Left forelimb (tissue), 1 donor: ENCODE measurements around the gene TJP3.
"Not testable (repeated sequence)": the region's sequence is repeated elsewhere in the genome, so short reads cannot be mapped to it uniquely, and the experiment has no call there.

Source experiments
- DNase-seq: peaks from one replicate; pipeline ENCODE4 v3.0.0-alpha.2; 2018; ENCODE audit warnings: low spot score

TJP3 gene

DNA sequence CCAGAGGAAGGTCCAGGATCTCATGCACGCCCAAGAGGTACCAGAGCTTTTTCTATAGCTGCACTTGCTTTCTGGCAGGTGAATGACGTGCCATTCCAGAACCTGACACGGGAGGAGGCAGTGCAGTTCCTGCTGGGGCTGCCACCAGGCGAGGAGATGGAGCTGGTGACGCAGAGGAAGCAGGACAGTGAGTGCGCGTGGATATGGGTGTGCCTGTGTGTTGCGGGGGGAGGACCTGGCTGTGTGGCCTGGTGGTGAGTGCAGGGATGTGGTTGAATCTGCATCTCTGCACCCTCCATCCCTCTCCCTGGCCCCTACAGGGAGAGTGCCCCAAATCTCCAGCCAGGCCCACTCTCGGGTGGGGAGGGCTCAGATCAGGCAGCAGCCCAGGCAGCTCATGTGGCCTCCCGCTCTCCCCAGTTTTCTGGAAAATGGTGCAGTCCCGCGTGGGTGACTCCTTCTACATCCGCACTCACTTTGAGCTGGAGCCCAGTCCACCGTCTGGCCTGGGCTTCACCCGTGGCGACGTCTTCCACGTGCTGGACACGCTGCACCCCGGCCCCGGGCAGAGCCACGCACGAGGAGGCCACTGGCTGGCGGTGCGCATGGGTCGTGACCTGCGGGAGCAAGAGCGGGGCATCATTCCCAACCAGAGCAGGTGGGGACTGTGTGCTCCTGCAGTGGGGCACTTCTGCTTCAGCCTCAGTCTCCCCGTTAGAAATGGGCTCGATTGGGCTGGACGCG, 30.5 kb downstream of the TJP3 start:
- no peak for DNase-seq

DNA sequence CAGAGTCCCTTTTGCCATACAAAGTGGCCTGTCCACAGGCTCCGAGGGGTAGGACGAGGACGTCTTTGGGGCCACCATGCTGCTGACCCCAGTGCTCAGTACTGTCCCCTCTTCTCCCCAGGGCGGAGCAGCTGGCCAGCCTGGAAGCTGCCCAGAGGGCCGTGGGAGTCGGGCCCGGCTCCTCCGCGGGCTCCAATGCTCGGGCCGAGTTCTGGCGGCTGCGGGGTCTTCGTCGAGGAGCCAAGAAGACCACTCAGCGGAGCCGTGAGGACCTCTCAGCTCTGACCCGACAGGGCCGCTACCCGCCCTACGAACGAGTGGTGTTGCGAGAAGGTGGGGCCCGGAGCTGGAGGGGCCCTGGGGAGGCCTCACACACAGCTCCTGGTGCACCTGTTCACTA, 32.2 kb downstream of the TJP3 start:
- no peak for DNase-seq

DNA sequence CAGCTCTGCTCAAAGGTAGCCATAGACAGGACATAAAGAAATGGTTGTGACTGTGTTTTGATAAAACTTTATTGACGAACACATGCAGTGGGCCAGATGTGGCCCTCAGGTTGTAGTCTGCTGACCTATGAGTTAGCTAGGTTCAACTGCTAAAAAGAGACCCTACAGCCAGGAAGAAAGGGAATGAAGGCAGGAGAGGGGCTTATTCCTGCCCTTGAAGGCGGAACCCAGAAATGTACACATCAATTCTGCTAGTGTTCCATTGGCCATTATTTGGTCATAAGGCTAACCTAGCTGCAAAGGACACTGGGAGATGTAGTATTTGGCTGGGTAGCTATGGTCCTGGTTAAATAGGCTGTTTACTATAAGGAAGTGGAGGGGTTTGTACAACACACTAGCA, 35.3 kb downstream of the TJP3 start:
- DNase-seq, result no peak

DNA sequence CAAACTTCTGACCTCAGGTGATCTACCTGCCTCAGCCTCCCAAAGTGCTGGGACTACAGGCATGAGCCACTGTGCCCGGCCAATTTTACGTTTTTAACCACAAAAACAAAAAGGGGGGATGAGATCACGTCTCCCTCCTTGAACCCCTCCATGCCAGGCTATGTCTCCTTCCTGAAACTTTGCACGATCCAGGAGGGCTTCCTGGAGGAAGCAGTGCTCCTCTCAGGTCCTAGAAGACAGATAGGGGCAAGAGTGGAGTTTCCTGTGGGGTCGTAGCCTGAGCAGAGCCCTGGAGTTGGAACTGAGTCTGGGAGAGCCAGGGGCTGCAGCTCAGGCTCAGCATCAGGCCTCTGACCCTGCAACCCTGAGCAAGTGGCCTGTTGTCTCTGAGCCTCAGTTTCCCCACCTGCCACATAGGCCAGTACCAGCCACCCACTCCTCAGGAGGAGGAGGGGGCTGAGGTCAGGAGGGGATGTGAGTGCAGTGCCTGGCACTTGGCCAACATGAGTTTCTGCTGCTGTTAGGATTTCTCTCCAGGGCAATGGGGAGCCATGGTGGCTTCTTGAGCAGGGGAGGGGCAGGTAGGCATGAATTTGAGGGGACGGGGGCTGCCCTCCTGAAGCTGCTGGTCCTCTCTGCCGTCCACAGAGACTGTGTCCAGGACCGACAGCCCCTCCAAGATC, 37.3 kb downstream of the TJP3 start:
- no peak for DNase-seq

DNA sequence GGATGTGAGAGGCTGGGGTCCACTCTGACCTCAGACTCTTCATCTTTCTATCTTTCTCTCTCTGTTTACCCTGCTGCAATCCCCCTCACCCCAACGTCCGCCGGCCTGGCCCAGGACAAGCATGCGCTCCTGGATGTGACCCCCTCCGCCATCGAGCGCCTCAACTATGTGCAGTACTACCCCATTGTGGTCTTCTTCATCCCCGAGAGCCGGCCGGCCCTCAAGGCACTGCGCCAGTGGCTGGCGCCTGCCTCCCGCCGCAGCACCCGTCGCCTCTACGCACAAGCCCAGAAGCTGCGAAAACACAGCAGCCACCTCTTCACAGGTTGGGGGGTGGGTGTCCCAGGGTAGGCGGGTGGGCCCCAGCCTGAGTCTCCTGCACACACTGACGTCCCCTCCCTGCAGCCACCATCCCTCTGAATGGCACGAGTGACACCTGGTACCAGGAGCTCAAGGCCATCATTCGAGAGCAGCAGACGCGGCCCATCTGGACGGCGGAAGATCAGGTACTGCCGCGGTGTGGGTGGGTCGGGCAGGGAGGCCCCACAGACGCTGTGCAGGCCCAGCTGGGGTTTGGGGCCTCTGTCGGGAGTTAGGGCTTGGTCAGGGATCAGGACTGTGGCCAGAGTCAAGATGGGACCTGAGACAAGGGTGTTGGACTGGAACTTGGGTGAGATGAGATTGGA, 38.3 kb downstream of the TJP3 start:
- no peak for DNase-seq

DNA sequence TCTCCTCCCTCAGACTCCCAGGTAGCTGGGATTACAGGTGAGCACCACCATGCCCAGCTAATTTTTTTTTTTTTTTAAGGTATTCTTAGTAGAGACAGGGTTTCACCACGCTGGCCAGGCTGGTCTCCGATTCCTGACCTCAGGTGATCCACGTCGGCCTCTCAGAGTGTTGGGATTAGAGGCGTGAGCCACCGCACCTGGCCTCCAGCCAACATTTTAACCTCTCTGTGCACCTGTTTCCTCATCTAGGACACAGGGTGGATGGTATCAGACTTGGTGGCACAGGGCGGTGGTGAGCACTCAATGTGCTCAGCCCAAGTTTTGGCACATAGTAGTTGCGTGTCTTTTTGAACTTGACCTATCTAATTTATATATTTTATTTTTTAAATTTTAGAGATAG, 40.8 kb downstream of the TJP3 start:
- no peak for DNase-seq

DNA sequence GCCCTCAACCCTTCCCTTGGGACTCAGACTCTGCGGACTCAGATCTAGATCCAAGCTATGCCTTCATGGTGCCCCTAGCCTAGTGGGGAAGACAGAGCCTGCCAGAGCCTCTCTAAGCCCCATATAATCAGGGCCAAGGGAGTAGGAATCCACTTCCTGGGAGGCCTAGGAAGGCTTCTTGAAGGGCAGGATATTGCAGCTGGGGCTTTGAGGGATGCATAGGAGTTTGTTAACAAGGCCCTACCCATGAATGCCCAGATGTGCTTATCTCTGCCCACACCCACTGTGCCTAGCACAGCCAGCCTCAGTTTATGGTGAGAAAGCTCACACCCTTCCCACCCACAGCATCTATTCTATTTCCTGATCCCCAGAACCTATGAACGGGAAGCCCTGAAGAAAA, 42.0 kb downstream of the TJP3 start:
- no peak for DNase-seq

DNA sequence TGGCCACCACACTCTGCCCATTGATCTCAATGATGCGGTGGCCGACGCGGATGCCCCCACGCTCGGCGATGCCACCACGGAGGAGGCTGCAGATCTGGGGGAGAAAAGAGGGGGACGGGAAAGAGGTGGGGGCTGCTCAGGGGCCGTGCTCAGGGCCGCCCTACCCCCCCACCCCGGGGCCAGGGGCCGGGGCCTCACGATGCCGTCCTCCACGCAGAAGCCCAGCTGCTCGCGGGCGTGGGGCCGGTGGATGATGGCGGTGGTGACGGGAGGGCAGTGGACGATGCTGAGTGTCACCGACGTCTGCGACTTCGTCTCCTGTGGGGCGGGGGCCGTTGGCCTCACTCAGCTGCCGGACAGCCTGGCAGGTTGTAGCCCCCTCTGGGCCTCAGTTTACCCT, 43.1 kb downstream of the TJP3 start:
- no peak for DNase-seq

DNA sequence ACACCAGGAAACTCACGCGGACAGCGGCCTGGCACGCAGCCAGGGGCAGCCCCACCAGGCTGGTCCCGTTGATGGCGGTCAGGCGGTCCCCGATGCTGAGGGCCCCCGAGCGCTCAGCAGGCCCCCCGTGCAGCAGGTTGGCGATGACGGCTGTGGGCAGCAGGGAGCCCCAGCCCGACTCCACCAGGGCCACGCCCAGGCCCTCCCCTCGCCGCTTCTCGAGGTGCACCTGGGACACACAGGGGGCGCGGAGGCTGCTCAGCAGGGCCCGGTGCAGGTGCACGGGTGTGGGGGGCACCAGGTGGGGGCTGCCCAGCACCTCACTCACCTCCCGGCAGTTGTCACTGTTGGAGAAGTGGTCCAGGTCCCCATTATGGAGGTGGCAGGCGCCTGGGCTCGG, 44.3 kb downstream of the TJP3 start:
- DNase-seq, result no peak

DNA sequence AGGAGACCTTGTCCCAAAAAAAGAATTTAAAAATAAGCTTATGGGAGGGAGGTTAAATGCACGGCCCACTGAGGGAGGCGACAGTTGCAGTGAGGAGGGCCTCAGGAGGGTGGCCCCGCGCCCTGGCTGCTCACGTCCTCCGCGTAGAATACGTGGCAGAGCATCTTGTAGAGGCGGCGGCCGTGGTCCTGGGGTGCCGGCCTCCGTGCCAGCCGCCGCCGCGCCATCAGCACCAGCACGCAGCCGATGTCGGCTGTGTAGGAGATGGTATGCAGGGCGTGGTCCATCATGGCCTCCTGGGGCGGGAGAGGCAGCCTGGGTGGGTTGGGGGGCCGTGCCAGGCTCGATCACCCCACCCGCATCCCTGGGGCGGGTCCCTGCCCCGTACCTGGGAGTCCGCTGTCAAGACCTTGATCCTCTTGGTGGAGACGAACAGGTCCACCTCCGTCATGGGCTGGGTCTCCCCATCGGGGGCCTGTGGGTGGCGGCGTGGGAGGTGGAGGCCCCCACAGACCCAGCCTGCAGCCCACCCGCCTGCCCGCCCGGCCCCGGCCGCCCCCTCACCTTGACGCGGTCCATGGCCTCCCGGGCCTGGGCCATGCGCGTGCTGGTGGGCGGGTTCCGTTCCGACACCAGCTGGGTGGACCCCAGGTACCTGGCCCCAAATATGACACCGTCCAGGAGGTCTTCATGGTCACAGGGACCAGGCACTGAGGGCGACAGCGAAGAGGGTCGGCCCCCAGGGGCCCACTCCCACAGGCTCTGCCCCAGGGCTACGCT, 45.6 kb downstream of the TJP3 start:
- no peak for DNase-seq

DNA sequence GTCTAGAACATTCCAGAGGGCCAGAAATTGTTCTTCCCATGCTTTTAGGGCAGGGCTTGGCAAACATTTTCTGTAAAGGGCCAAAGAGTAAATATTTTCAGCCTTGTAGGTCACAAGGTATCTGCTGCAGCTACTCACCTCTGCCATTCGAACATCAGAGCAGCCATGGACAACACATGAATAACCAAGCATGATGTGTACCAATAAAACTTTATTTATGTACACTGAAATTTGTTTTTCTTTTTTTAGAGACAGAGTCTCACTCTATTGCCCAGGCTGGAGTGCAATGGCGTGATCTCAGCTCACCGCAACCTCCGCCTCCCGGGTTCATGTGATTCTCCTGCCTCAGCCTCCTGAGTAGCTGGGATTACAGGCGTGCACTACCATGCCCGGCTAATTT, 49.5 kb downstream of the TJP3 start:
- DNase-seq, result not testable (repeated sequence)

DNA sequence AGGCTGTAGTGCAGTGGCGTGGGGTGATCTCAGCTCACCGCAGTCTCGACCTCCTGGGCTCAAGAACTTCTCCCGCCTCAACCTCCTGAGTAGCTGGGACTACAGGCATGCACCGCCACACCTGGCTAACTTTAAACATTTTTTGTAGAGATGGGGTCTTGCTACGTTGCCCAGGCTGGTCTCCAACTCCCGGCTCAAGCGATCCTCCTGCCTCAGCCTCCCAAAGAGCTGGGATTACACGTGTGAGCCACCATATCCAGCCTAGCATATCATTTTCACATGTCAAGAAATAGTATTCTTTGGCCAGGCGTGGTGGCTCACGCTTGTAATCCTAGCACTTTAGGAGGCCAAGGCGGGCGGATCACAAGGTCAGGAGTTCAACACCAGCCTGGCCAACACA, 50.1 kb downstream of the TJP3 start:
- not testable (repeated sequence) for DNase-seq

DNA sequence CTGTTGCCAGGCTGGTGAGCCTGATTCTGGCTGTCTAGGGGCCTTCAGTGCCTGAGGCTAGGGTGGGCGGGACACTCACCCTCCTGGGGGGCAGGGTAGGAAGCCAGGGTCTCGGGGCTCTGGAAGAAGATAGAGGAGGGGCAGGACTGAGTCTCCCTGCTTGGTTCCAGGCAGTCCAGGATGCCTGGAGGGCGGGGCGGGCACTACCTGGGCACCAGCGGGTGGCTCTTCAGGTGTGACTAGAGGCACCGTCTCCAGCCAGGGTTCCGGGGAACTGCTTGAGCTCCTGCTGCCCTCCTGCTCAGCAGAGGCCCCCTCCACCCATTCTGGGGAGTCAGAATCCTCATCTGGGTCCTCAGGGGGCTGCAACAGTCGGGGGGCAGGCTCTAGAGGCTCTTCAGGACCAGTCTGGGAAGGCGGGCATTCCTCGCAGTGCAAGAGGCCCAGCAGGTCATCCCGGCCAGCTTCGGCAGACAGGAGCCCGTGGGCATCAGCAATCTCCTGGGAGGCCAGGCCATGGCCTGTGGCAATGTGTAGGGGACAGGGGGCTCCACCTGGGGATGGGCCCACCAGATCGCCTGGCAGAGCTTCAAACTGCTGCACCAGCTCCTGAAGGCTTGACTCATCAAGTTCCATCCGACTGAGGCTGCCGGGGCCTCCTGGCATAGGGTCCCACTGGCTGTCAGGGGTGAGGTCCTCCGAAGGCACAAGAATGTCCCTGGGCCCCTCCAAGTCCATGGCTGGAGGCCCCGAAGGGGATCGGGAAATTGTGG, 51.5 kb downstream of the TJP3 start:
- no peak for DNase-seq

DNA sequence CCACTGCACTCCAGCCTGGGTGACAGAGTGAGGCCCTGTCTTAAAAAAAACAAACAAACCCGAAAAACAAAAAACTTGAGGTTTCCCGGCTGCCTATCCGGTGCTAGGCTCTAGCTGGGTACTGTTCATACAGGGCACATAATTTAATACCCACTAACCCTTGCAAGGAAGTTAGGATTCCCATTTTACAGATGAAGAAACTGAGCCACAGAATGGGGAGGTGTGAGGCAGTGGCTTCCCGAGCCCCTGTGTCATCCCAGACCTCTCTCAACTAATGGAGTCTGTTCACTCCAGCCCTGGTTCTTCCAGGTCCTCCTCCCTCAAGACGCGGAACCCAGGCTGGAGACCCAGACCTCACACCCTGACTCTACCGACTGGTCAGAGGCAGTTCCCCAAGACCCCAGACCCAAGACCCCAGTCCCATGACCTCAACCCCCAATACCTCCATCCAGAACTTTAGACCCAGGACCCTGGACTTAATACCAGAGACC, 52.7 kb downstream of the TJP3 start:
- DNase-seq, result no peak

DNA sequence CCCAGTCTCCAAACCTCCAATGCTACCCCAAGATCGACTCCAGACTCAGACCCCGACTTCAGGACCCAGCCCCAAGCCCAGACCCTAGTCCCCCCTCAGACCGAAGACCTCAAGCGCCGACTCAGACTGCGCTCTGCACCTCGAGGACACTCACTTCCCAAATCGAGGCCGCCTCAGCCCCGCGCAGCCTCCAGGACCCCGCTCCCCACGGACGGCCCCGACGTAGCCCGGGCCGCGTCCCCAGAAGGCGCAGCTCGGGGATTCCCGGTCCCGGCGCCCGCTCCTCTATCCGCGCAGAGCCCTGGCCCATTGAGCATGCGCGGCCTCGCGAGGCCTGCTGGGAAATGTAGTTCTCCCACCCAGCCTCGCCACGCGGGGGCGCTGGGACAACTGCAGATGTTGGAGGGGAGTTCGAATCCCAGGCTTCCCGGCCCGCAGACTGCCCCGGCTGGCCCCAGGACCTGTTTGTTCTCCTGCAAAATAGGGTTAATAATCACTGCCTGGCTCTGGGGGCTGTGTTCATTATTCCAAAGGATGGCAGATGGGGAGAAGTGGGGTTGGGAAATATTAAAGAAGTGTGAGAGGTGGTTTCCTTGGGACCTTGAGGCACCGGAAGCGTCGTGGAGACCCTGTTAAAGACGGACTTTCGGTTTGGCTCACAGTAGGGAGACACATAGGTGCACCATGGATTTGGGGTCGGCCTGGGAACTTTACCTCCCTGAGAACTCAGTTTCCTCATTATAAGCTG, 53.4 kb downstream of the TJP3 start, which contains the start of gene APBA3:
APBA3 (minus strand) TSS at position 311 of the 748 bp plus-strand sequence. CDS start 1,428 bp downstream, outside the sequence.
- peak; percentile 94 for DNase-seq

DNA sequence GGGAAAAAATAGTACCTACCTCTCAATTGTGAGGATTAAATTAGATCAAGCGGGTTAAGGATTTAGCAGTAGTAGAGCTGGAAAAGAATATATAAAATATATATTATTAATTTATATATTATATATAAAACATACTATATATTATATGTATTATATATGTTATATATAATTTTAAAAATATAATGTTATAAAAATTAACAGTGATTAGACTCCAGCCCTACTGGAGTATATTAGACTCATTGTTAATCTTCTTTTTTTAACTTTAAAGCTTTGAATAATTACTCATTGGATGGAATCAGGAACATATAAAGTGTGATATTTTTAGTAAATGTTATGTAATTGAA, 53.9 kb downstream of the TJP3 start:
- no peak for DNase-seq

DNA sequence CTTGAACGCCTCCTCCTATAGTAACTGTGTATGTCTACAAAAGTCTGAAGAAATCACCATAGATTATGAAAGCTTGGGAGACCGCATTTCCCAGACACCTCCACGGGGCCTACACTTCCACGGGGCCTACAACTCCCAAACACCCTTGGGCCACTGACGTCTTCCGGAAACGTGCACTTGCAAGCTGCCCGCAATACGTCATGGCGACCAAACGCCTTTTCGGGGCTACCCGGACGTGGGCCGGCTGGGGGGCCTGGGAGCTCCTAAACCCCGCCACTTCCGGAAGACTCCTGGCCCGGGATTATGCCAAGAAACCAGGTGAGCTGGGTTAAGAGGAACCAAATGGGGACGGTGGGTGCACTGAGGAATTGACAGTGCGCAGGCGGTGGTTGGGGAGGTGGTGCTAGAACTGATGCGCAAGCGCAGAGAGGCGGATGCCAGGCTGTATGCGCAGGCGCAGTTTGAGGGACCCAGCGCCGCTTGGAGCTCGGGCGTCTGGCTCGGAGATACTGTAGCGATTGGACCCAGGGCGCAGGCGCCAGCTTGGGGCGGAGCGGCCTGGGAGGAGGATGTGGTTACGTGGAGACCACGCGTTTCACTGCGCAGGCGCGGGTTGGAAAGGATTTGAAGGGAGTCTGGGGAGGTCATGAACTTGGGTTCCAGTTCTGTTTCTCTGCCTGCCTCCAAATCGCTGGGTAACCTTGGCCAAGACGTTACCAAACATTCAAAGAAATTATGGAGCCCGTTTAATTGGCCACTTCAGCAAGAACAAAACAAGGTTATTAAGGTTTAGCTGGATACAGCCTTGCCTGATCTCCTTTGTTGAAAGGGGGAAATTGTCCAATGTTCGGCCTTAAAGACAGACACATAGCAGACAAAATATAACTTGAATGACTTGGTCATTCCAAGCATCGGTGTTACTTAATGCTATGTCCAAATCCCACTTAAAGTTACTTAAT, 54.6 kb downstream of the TJP3 start, which contains the start of gene MRPL54:
MRPL54 (plus strand) TSS at position 182 of the 959 bp plus-strand sequence; CDS start at position 201, 19 bp downstream.
- peak; percentile 99 for DNase-seq

DNA sequence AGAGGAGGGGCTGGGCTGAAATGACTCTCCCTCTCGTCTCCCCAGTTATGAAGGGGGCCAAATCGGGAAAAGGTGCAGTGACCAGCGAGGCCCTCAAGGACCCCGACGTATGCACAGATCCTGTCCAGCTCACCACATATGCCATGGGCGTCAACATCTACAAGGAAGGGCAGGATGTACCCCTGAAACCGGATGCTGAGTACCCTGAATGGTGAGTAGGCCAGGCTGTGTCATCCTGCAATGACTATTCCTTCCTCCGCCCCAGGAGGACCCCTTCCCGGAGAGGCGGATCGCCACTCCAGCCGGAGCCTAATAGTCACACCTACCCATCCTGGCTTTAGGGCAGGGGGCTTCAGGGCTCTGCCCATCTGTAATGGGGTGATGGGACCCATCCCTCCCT, 56.9 kb downstream of the TJP3 start:
- no peak for DNase-seq

DNA sequence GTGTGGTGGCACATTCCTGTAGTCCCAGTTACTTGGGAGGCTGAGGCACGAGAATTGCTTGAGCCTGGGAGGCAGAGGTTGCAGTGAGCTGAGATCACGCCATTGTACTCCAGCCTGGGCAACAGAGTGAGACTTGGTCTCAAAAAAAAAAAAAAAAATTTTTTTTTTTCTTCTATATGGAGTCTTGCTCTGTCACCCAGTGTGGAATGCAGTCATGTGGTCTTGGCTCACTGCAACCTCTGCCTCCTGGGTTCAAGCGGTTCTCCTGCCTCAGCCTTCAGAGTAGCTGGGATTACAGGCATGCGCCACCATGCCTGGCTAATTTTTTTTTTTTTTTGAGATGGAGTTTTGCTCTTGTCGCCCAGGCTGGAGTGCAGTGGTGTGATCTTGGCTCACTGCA, 57.6 kb downstream of the TJP3 start:
- DNase-seq, result not testable (repeated sequence)
